Mesodermal cell (in vitro differentiated cells): ENCODE results near the gene PLEKHM3.

Experiments used
- H3K27ac ChIP-seq: 2 replicates; pipeline ENCODE4 v1.7.0; 2013; ENCODE audit warnings: mild to moderate bottlenecking, low read depth, low read length, moderate library complexity; ENCODE audit not compliant: severe bottlenecking
- H3K36me3 ChIP-seq: 2 replicates; pipeline ENCODE4 v1.7.1; 2013; ENCODE audit warnings: mild to moderate bottlenecking, low read length, moderate library complexity; ENCODE audit not compliant: control insufficient read depth, insufficient read depth
- H3K4me1 ChIP-seq: one replicate; pipeline ENCODE4 v1.7.1; 2013; ENCODE audit warnings: mild to moderate bottlenecking, low read length; ENCODE audit not compliant: insufficient read depth, control insufficient read depth, poor library complexity, severe bottlenecking
- H3K4me3 ChIP-seq: 2 replicates; pipeline ENCODE4 v1.7.0; 2013; ENCODE audit warnings: low read length, control low read depth, mild to moderate bottlenecking; ENCODE audit not compliant: insufficient read depth, poor library complexity, severe bottlenecking; ENCODE audit errors: extremely low read depth
- H3K9me3 ChIP-seq: 2 replicates; pipeline ENCODE4 v1.7.1; 2013; ENCODE audit warnings: mild to moderate bottlenecking, low read length, moderate library complexity; ENCODE audit not compliant: control insufficient read depth
- WGBS, 2 experiments: methylation state at CpG; one replicate each; pipeline ENCODE4 v1.1.5; 2013; ENCODE audit warnings: missing lambda C conversion rate in 2 of 2; ENCODE audit not compliant: insufficient coverage in 2 of 2; 5-methylcytosine and 5-hydroxymethylcytosine counted together

PLEKHM3 gene

DNA sequence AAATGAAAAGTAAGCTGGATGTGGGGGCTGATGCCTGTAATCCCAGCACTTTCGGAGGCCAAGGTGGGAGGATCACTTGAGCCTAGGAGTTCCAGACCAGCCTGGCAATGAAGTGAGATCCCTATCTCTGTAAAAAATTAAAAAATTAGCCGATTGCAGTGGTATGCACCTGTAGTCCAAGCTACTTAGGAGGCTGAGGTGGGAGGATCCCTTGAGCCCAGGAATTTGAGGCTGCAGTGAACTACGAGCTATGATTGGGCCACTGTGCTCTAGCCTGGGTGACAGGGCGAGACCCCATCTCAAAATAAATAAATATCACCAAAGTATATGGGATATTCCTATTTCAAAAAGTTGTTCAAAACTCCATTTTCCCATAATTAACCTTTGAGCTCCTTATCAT, 154.5 kb downstream of the PLEKHM3 start:
- Histone ChIP-seq H3K36me3 (no peaks in the 10 kb centered on the region), H3K9me3 (no peaks in the 10 kb centered on the region), H3K4me3 (no peak overlapping the region), H3K4me1 (no peaks in the 10 kb centered on the region), H3K27ac (no peak overlapping the region)
- 90% methylated on average over 2 of the region's 4 CpGs; no CpG with 5 or more reads in 1 of the 2 experiments for WGBS, 2 experiments

- H3K27ac ChIP-seq: no peak overlapping the region
- whole genome bisulfite sequencing, 2 experiments: 92 to 97% methylated on average over 4 to 6 of the region's 7 CpGs
- H3K4me1 ChIP-seq: no peaks in the 10 kb centered on the region
- no peaks in the 10 kb centered on the region for H3K9me3 ChIP-seq
- no peaks in the 10 kb centered on the region for H3K36me3 ChIP-seq
- H3K4me3 ChIP-seq: no peak overlapping the region
These were observed 155.2 kb downstream of the PLEKHM3 start for GRCh38 chr2:207869784-207870778.

- Histone ChIP-seq H3K4me1 (no peaks in the 10 kb centered on the region), H3K36me3 (no peaks in the 10 kb centered on the region), H3K27ac (no peak overlapping the region), H3K4me3 (no peak overlapping the region), H3K9me3 (no peaks in the 10 kb centered on the region)
- 100% methylated on average over 1 to 3 of the region's 5 CpGs for WGBS, 2 experiments
These were observed 156.3 kb downstream of the PLEKHM3 start for GRCh38 chr2:207868855-207869596.

GRCh38 chr2:207867905-207868304, 157.4 kb downstream of the PLEKHM3 start:
- H3K4me1 ChIP-seq: no peaks in the 10 kb centered on the region
- 100% methylated on average over 1 of the region's 1 CpG; no CpG with 5 or more reads in 1 of the 2 experiments for WGBS, 2 experiments

GRCh38 chr2:207867056-207867455, 158.3 kb downstream of the PLEKHM3 start:
- H3K9me3 ChIP-seq: no peaks in the 10 kb centered on the region
- no peaks in the 10 kb centered on the region for H3K36me3 ChIP-seq
- H3K4me1 ChIP-seq: no peaks in the 10 kb centered on the region
- no peak overlapping the region for H3K4me3 ChIP-seq
- WGBS, 2 experiments: 71 to 88% methylated on average over 1 of the region's 3 CpGs
- H3K27ac ChIP-seq: no peak overlapping the region

More at GRCh38 chr2:207867905-207868304, 157.4 kb downstream of the PLEKHM3 start:
- Histone ChIP-seq H3K36me3 (no peaks in the 10 kb centered on the region), H3K9me3 (no peaks in the 10 kb centered on the region), H3K27ac (no peak overlapping the region), H3K4me3 (no peak overlapping the region)

DNA sequence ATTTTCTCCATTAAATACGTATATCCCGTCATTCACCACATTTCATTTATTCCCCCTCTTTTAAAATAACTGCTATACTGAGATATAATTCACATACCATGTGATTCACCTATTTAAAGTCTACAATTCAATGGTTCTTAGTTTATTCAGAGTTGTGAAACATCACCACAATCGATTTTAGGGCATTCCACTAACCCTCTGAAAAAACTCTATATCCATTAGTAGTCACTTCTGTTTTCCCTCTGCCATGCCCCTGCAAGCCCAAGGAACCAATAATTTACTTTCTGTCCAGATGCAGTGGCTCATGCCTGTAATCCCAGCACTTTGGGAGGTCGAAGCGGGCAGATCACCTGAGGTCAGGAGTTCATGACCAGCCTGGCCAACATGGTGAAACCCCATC, 160.1 kb downstream of the PLEKHM3 start:
- Histone ChIP-seq H3K4me1 (no peaks in the 10 kb centered on the region), H3K4me3 (no peak overlapping the region), H3K36me3 (no peaks in the 10 kb centered on the region), H3K27ac (no peak overlapping the region), H3K9me3 (no peaks in the 10 kb centered on the region)
- 78 to 86% methylated on average over 3 of the region's 5 CpGs for WGBS, 2 experiments

- no peaks in the 10 kb centered on the region for H3K4me1 ChIP-seq
- H3K27ac ChIP-seq: no peak overlapping the region
- H3K9me3 ChIP-seq: no peaks in the 10 kb centered on the region
- H3K4me3 ChIP-seq: no peak overlapping the region
- no peaks in the 10 kb centered on the region for H3K36me3 ChIP-seq
- 87 to 97% methylated on average over 9 to 10 of the region's 10 CpGs for WGBS, 2 experiments
These were observed 162.0 kb downstream of the PLEKHM3 start for GRCh38 chr2:207863345-207863744.

- no peak overlapping the region for H3K4me3 ChIP-seq
- H3K9me3 ChIP-seq: no peaks in the 10 kb centered on the region
- no peaks in the 10 kb centered on the region for H3K36me3 ChIP-seq
- H3K27ac ChIP-seq: no peak overlapping the region
- 91 to 96% methylated on average over 3 of the region's 4 CpGs for WGBS, 2 experiments
- H3K4me1 ChIP-seq: no peaks in the 10 kb centered on the region
These were observed 163.5 kb downstream of the PLEKHM3 start for GRCh38 chr2:207861789-207862188.

- Histone ChIP-seq H3K36me3 (no peaks in the 10 kb centered on the region), H3K4me3 (no peak overlapping the region), H3K9me3 (no peaks in the 10 kb centered on the region), H3K4me1 (no peaks in the 10 kb centered on the region), H3K27ac (no peak overlapping the region)
- 90 to 100% methylated on average over 2 to 3 of the region's 3 CpGs for WGBS, 2 experiments
These were observed 164.6 kb downstream of the PLEKHM3 start for GRCh38 chr2:207860685-207861084.

DNA sequence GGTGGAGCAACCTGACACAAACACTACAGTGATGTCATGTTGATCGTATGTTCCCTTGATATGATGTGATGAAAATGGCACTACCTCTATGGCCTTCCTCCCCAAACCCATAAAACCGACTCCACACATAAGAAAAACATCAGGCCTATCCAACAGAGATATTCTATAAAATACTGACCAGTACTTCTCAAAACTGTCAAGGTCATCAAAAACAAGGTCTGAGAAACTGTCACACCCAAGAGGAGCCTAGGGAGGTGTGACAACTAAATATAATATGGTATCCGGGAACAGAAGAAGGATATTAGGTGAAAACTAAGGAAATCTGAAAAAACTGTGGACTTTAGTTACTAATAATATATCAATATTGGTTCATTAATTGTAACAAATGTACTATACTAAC, 169.7 kb downstream of the PLEKHM3 start:
- no CpG with 5 or more reads among the region's 3 CpGs for WGBS, 2 experiments
- Histone ChIP-seq H3K4me1 (peaks cover 12% of the 10 kb centered on the region), H3K4me3 (no peak overlapping the region), H3K9me3 (no peaks in the 10 kb centered on the region), H3K36me3 (no peaks in the 10 kb centered on the region), H3K27ac (no peak overlapping the region)
